NCI-H2081 treated with DMSO at 0.1 percent for 48 hours (cell line): Measurements from ENCODE around the gene MBOAT7.
A peak's percentile ranks its signal among the peaks of the same experiment; 100 is the strongest.
"Not testable (repeated sequence)": the region's sequence is repeated elsewhere in the genome, so short reads cannot be mapped to it uniquely, and the experiment has no call there.

Source experiments
- DNase-seq: peaks from one replicate; lab custom pipeline; 2025; lab: John Stamatoyannopoulos, UW

MBOAT7 gene

DNA sequence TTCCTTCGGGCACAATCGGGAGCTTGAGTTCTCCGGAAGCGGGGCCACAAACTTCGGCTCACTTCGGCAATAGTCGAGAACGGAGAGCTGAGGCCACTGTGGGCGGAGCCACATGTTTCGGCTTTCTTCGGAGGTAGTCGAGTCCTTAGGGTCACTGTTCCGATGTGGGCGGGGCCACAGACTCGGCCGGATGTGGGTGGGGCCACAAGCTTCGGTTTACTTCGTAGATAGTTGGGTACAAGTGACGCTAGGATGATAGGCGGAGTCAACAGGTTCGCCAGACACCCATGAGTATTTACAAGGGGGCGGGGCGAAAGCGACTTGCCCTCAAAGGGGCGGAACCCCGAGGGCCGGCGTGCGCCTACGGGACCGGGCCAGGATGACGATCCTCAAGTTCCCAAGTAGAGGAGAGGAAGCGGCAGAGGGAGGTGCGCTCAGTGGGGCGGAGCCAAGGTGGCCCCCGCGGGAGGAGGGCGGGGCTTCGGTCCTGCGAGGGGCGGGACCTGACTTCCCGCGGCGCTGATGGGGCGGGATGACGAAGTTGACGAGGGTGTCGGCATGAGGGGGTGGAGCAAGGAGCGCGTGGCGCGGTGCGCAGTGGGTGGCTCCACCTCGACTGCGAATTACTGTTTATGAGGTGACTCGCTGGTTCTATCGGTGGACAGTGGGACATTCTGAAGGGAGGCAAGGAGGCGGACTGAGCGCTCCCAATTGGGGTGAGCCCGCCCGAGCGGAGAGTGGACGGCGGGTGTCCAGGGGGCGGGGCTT is 539 bp upstream of the MBOAT7 start:
- peak; percentile 97 for DNase-seq

DNA sequence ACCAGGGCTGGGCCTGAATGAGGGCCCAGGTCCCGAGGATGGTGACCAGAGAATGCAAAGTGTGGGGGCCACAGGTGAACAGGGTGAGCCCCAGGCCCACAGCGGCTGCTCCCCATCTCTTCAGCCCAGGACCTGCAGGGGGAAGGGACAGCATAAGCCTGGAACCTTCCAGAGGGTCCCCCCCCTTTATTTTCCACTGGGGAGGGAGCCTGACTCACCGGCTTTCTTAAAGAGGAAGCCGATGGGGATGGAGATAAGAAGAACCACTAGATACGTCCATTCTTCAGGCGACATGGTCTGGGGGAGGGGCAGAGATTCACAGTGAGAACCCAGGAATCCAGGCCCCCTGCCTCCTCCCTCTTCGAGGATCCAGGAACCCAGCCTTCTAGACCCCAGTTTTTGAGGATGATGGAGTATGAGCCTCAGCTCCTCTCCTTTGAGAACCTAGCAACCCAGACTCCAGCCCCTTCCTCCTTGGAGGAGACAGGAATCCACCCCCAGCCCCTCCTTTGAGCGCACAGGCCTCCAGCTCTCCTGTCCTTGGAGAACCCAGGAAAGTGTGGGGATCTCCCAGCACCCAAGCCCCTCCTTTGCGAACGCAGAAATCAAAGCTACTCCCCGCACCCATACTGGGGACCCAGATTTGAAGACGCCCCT is 1.0 kb downstream of the MBOAT7 start:
- DNase-seq = no peak

DNA sequence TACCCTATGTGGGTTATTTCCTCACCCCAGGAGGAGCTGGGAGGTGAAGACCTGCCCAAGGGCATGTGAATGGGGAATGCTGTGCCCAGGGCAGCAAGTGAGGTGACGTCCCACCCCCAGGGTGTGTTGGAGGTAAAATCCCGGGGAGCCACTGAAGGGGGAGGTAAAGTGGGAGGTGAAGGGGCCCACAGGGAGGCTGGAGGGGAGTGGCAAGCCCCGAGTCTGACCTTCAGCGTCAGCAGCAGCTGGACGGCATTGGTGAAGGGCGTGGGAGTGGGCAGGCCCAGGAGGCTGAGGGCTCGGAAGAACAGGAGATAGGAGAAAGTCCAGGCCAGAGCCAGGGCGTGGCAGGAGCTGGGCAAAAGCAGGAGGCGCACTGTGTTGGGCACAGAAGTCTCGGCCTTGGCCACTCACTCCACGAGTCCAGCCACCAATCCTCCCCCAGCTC is 2.4 kb downstream of the MBOAT7 start:
- no peak for DNase-seq

DNA sequence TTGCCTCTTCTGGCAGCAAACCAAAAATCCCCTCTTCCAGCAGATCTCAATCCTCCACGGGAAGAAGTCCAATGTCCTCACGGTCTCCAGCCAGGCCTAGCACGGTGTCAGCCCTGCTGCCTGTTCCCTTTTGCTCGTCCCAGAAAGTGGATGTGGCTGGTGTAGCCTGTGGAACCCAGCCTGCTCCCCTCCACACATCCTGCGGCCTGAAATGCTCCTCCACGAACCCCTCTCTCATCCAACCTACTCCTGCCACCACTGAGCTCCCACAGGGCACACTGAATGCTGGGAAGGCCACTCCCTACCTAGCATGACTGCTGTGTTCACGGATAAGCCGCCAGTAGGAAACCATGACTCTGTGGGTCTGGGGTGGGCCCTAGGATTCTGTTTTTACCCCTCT is 3.0 kb downstream of the MBOAT7 start:
- DNase-seq = no peak

DNA sequence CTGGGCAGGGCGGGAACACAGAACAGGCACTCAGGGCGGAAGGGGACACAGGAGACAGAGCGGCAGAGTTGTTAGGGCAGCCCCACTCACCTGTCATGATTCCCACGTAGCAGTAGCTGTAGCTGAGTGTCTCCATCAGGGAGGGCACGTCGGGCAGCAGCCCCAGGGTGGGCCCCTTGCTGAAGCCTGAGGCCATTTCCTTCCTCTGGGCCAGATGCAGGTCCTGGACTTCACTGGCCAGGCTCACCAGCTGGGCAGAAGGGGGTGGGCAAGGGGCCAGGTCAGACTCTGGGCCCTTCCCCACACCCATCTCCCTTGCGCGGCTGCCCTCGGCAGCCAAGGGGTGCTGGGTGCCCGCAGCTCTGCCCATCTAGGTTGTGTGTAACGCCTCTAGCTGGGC is 5.9 kb downstream of the MBOAT7 start:
- DNase-seq = no peak

DNA sequence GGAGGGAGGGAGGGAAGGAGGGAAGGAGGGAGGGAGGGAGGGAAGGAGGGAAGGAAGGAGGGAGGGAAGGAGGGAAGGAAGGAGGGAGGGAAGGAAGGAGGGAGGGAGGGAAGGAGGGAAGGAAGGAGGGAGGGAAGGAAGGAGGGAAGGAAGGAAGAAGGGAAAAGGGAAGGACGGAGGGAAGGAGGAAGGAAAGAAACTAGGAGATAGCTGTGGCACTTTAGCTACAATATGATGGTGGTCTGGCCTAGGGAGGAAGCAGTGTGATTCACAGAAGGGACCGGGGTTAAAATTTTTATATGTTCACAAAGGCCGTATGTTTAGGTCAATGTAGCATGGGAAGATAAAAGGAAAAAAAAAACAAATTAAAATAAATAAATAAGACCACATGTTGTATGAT is 7.5 kb downstream of the MBOAT7 start:
- DNase-seq = not testable (repeated sequence)

DNA sequence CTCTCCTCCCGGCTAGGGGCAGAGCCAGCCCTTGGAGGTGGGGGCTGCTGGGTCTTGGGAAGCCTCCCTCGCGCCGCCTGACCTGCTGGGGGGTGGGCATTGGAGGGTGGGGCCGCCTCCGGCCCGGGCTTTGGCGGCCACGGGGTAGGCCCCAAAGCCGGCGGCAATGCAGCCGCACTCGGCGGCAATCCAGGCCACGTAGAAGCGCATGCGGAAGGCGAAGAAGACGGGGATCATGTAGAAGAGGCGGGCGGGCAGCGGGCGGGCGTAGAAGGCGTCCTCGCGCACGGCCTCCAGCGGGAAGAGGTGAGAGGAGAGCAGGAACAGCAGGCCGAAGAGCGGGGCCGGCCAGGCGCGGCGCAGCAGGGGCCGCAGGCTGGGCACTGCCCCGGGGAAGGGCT is 8.7 kb downstream of the MBOAT7 start:
- DNase-seq = no peak

DNA sequence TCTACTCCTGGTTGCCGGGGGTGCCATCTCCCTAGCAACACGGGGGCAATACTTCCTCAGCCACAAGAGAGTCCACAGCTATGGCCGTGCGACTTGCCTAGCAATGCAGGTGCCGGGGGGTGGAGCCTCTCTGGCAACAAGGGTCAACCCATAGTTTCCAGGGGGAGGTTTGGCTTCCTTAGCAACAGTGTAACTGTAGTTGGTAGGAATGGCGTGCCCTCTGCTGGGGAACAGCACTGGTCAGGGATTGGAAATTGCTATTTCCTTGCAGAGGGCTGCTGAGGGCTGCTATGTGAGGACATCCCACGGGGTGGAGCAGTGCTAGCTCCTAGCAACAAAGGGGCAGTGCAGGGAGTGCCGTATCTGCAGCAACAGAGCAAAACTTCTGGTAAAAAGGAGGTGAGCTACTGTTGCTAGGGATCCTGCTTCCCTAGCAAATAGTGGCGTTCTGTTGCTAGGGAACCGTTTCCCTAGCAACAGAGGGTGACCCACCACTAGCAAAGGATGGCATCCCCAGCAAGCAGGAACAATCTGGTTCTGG is 9.4 kb downstream of the MBOAT7 start:
- DNase-seq = no peak

DNA sequence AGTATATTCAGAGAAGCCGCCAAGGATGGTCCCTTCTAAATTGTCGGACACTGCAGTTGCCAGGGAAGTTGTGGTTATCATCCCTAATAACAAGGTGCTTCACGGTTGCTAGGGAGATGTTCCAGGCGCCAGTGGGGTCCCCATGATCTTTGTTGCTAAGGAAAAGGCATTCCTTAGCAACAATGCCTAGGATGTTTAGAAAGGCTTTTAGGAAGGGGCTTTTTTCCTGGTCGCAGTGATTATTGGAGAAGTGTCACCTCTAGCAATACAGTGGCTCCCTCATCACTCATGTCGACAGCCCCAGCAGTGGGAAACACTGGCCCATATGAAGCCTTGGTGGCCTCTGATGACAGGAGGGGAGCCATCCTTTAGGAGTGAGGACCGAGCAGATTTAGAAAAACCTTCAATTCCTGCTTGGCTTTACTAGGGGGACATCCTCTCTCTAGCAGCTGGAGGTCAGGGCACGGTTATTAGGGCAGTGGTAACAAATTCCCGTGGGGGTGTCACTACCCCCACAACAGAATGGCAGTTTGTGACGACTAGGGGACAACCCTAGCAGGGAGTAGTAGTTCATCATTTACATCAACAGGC is 10.0 kb downstream of the MBOAT7 start:
- no peak for DNase-seq

DNA sequence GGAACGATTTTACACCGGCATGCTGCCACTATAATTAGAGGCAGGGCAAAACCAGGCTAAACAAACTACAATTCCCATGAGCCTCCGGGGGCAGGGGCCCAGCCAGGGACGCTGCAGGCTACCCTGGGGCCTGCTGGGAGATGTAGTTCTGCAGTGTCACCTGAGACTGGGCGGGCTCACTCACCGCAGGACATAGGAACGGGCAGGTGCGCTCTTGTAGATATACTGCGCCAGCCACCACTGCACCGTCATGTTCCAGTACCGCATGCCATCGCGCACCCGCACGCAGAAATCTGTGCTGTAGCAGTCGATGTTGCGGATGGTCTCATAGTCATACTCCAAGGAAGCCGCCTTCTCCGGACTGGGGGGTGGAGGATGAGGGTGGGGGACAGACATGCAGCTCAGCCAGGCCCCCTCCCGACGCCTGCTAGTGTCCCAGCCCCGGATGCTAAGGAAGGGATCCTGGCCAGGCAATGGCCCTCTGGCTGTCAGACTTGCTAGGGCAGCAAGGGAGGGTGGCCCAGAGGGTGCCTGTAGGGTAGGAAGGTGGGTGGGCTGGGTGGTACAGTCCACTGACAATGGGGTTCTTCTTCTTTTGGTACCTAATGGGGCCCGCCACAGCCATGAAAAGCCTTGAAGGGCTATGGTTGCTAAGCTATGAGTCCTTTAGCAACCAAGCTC is 10.7 kb downstream of the MBOAT7 start:
- DNase-seq = no peak

DNA sequence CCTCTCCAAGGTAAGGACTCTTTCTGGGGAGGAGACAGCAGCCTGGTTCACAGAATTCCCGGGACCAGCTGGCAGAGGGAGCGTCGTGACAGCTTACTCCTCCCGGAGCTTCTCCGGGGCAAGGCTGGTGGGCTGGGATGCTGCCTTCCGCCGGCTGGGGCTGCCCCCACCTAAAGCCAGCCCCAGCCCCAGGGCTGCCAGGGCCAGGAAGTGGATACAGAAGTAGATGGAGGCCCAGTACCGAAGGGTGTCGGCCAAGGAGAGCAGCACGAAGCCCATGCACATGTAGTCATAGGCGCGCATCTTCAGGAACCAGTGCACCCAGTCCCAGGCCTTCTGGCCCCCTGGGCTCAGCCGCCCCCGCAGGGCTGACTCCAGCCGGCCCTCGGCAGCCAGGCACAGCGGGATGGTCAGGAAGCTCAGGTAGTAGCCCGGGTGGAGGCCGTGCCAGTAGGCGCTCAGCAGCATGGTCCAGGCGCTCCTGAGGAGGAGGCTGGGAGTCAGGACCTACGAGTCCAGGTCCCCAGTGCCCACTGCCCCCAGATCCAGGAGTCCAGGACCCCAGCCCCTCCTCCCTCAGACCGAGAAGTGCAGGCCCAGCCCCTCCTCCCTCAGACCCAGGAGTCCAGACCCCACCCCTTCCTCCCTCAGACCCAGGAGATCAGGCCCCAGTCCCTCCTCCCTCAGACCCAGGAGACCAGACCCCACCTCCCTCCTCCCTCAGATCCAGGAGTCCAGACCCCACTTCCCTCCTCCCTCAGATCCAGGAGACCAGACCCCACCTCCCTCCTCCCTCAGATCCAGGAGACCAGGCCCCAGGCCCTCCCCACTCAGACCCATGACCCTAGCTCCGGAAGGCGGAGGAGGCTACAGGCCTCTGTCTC is 15.2 kb downstream of the MBOAT7 start:
- no peak for DNase-seq

DNA sequence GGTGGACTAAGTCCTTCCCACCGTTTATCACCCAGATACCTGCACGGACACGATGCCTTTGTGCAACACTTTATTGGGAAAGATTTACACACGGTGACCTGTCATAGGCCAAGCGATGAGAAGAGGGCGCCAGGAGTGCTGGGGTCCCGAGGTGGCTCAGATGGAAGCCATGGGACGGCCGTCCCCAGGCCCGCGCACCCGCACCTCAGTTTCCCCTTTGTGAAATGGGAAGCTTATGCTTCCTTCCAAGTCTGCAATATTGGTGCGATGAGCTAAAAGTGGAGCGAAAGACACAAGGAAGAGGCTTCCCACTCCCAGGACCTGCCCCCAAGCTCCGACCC is 16.1 kb downstream of the MBOAT7 start:
- no peak for DNase-seq

DNA sequence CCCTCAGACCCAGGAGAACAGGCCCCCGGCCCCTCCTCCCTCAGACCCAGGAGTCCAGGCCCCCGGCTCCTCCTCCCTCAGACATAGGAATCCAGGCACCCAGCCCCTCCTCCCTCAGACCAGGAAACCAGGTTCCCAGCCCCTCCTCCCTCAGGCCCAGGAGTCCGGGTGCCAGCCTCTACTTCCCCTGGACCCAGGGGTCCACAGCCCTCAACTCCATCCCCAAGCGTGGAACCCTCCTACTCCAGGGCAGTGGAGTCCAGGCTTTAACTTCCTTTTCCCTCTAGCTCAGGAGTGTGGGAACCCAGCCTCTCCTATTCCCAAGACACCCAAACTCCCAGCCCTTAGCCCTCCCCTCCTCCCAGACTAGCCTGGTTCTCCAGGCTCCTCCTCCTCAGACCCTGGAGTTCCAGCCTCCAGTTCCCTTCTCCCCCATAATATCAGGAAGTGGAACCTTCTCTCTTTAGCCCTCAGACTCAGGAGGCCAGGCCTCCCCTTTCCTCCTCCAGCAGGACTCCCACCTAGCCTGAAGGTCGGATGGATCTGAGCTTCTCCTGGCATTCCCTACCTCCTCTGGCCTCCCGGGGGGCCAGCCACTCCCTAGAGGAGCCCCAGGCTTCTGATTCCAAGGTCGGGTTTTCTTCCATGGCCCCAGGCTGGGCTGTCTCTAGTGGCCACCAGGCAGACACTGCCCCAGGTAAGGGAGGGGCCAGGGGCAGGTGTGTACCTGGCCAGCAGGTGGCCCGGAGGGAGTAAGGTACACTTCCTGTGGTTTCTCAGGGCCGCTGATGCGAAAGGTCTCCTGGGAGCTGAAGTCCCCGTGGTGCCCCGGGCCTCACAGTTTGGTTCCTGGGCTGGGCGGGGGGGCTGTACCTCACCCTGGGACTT is 16.7 kb downstream of the MBOAT7 start, which contains the start of gene TMC4:
TMC4 (minus strand) TSS at position 690 of the 888 bp plus-strand sequence; CDS start at position 647, 43 bp downstream.
- peak; percentile 18 for DNase-seq

DNA sequence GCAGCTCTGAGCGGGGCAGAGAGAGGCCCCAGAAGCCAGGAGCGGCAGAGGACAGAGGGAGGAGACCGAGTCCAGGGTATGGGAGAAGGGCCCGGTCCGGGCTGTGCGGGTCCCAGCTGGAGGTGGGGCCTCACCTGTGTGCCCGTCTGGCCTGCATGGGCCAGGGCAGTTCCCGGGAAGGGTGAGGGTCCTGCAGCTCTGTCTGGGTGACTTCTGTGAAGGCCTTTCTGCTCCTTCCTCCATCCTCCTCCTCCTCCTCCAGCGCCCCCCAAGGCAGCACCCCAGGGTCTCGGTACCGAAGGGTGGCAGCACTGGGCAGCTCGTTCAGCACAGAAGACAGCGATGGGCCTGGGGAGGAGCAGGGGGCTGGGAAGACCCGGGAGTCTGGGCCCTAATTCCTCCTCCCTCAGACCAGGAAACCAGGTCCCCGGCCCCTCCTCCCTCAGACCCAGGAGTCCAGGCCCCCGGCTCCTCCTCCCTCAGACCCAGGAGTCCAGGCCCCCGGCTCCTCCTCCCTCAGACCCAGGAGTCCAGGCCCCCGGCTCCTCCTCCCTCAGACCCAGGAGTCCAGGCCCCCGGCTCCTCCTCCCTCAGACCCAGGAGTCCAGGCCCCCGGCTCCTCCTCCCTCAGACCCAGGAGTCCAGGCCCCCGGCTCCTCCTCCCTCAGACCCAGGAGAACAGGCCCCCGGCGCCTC is 17.5 kb downstream of the MBOAT7 start:
- DNase-seq = not testable (repeated sequence)

DNA sequence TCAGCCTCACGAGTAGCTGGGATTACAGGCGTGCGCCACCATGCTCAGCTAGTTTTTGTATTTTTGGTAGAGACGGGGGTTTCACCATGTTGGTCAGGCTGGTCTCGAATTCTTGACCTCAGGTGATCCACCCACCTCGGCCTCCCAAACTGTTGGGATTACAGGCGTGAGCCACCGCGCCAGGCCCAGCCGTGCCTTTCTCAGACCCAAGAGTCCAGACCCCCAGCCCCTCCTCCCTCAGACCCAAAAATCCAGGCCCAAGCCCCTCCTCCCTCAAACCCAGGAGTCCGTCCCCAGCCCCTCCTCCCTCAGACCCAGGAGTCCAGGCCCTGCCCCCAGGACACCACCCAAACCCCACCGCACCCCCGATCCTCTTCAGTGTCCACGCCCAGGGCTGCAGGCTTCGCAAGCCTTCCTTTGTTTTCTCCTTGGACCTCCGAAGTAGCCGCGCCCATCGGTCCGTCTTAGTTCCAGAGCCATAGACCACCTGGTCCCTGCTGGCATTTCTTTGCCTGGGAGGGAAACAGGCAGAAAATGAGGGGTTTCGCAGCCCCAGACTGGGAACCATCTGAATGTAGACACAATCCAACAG is 20.1 kb downstream of the MBOAT7 start:
- no peak for DNase-seq

DNA sequence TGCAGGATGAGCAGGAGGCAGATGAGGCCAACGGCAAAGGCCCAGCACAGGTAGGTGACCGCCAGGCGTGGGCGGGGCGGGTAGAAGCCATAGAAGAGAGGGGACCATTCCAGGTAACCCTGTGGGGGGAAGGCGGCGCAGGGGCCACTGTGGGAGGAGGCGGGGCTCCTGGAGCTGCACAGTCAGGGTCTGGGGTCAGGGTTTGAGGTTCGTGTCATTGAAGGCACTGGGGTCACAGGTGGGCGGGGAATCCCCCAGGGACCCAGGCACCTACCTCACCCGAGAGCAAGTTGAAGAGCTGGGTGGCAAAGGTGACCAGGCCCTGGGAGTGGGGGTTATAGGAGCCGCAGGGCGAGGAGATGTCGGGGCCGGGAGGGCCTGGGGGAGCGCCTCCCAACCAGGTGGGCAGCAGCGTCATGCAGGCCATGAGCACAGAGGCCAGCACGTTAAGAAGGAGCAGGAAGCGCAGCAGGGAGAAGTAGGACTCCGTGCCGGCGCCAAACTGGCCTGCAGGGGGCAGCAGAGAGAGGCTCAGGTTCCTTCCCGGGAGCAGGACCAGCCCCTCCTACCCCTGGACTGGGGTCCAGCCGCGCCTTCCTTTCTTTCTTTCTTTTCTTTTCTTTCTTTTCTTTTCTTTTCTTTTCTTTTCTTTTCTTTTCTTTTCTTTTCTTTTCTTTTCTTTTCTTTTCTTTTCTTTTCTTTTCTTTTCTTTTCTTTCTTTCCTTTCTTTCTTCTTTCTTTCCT is 21.0 kb downstream of the MBOAT7 start:
- DNase-seq = no peak

DNA sequence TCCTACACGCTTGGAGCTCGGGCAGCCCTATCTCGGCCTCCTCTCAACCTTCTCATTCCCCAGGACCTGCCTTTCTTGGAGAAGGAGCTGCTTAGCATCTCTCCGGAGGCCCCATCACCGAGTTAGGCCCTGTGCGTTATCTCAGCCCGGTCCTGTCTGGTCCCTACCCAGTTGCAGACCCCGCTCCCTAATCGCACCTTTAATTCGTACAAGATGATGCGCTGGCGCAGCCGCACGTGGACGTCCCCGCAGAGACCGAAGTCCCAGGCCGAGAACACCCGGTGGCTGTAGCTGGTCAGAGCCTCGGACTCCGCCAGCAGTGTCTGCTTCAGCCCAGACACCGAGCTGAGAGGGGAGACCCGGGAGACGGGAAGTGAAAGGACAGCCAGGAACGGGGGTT is 24.2 kb downstream of the MBOAT7 start:
- DNase-seq = no peak

DNA sequence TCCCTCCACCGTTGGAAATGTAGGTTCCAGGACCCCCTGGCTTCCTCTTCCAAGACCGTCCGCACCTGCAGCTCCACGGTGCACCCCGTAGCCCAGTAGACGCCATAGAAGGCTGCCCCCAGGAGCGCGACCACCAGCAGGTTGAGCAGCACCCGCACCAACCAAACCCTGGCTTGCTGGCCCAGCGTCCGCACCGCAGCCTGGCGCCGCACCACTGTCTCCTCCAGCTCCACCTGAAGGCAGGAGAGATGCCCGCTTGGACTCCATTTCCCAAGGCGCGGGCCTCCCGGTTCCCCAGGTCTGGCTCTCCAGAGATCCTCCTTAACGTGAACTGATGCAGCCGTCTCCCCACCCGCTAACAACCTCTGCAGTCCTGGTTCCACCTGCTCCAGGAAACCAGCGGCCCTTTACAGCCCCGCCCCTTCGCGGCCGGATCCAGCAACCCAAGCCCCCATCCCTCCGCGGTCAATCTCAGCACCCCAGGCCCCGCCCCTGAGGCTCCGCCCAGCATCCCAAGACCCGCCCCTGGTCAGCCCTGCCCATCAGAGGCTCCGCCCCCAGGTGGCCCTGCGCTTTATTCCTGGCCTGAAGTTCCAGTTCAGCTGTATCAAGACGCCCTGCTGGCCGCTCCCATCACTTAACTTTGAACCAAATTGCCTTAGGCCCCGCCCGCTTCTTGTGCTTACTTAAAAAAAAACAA is 24.9 kb downstream of the MBOAT7 start:
- DNase-seq = no peak
